Testis (tissue), 3 donors: ENCODE measurements around the gene RBBP6. TPM values are rescaled to one million over a fixed set of nuclear protein-coding genes. Genes with fewer than 3 reads are reported as not detected.

Source experiments
- DNase-seq: peaks from one replicate; pipeline ENCODE4 v3.0.0-alpha.2; 2019
- H3K27ac ChIP-seq, 2 donors: fragments of 200-600 bp; sonication (generic); one replicate each; pipeline ENCODE4 v1.5.1; 2019
- H3K27me3 ChIP-seq: fragments of 200-600 bp; sonication (generic); one replicate; pipeline ENCODE4 v1.5.1; 2019
- H3K36me3 ChIP-seq: fragments of 200-600 bp; sonication (generic); one replicate; pipeline ENCODE4 v1.5.1; 2017; ENCODE audit warnings: low read depth; ENCODE audit errors: missing control alignments
- H3K4me1 ChIP-seq: fragments of 200-600 bp; sonication (generic); one replicate; pipeline ENCODE4 v1.5.1; 2019
- H3K4me3 ChIP-seq, 2 donors: fragments of 200-600 bp; sonication (generic); one replicate each; pipeline ENCODE4 v1.5.1; 2017 to 2019
- H3K9me3 ChIP-seq: fragments of 200-600 bp; sonication (generic); one replicate; pipeline ENCODE4 v1.5.1; 2017
- CTCF ChIP-seq, 3 experiments: fragments of 450-650 bp in 2 of 3; fragments of 200-600 bp in 1 of 3; sonication (generic) in 1 of 3; IDR thresholded peaks; one replicate each; pipeline ENCODE4 v1.5.1; 2016 to 2019; ENCODE audit warnings: antibody characterized with exemption in 3 of 3, mild to moderate bottlenecking in 2 of 3, moderate library complexity in 1 of 3
- POLR2A ChIP-seq: fragments of 450-650 bp; IDR thresholded peaks from one replicate; pipeline ENCODE4 v1.6.1; 2017; ENCODE audit warnings: antibody characterized with exemption, mild to moderate bottlenecking, moderate library complexity
- WGBS, 2 donors: methylation state at CpG; one replicate each; pipeline ENCODE4 v1.1.5; 2018; 5-methylcytosine and 5-hydroxymethylcytosine counted together
- intact Hi-C: fragments of 100-400 bp; cut with DNase I; formaldehyde crosslinking; loops from one replicate; pipeline ENCODE4 v1.15.1; 2023; ENCODE audit warnings: low total_unique reads
- polyA plus RNA-seq: library from polyadenylated mRNA; stranded (reverse); fragments of 350-450 nt; fragmentation: Illumina TruSeq; extraction: RNeasy Lipid Tissue Mini Kit (QIAGEN cat#74804); gene quantifications from one replicate; pipeline ENCODE4 v1.2.3, GENCODE V29; 2014; ENCODE audit warnings: low read depth, low replicate concordance; ENCODE audit not compliant: insufficient read depth
- total RNA-seq, 2 donors: library from RNA; depleted of rRNA; stranded (reverse); fragments of >200 nt; gene quantifications; one replicate each; pipeline ENCODE4 v1.2.3, GENCODE V29; 2016

RBBP6 gene
- total and polyA plus RNA-seq, 3 donors from 2014 or later: 43.3 to 126 (median 112) TPM

DNA sequence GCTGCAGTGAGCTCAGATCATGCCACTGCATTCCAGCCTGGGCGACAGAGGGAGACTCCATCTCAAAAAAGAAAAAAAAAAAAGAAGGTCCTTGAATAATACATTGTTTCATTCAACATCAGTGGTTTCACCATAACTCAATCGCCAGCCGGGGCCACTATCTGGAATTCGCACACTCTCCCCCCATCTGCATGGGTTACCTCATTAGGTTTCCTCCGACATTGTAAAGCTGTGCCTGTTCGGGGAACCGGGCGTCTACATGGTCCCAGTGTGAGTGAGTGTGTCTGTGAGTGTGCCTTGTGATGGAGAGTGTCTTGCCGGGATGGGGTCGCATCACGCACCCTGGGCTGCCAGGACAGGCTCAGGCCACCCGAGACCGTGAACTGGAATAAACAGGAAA is 16.6 kb upstream of the RBBP6 start:
- 70 to 71% methylated on average over 13 of the region's 13 CpGs for WGBS, 2 donors
- peak; percentile 69 for DNase-seq
- H3K36me3 ChIP-seq: no peaks in the 10 kb centered on the region
- H3K9me3 ChIP-seq: no peaks in the 10 kb centered on the region
- no peaks in the 10 kb centered on the region for H3K27me3 ChIP-seq
- H3K4me3 ChIP-seq: no peak overlapping the region
- no peak overlapping the region for H3K27ac ChIP-seq
- intact Hi-C loops: no loop called here
- TF ChIP-seq POLR2A: no peak
- TF ChIP-seq CTCF (IDR thresholded peaks at IDR 0.05): no peak
- H3K4me1 ChIP-seq: peaks cover 23% of the 10 kb centered on the region

- H3K4me3 ChIP-seq: no peak overlapping the region
- no peaks in the 10 kb centered on the region for H3K27me3 ChIP-seq
- 51 to 55% methylated on average over 7 to 8 of the region's 8 CpGs for WGBS, 2 donors
- H3K4me1 ChIP-seq: peaks cover 23% of the 10 kb centered on the region
- DNase-seq: peak; percentile 48
- intact Hi-C loops: no loop called here
- no peaks in the 10 kb centered on the region for H3K36me3 ChIP-seq
- H3K9me3 ChIP-seq: no peaks in the 10 kb centered on the region
- no peak overlapping the region for H3K27ac ChIP-seq
- no peak for TF ChIP-seq CTCF (IDR thresholded peaks at IDR 0.05)
- no peak for TF ChIP-seq POLR2A
These were observed 15.8 kb upstream of the RBBP6 start for GRCh38 chr16:24523569-24523968.

DNA sequence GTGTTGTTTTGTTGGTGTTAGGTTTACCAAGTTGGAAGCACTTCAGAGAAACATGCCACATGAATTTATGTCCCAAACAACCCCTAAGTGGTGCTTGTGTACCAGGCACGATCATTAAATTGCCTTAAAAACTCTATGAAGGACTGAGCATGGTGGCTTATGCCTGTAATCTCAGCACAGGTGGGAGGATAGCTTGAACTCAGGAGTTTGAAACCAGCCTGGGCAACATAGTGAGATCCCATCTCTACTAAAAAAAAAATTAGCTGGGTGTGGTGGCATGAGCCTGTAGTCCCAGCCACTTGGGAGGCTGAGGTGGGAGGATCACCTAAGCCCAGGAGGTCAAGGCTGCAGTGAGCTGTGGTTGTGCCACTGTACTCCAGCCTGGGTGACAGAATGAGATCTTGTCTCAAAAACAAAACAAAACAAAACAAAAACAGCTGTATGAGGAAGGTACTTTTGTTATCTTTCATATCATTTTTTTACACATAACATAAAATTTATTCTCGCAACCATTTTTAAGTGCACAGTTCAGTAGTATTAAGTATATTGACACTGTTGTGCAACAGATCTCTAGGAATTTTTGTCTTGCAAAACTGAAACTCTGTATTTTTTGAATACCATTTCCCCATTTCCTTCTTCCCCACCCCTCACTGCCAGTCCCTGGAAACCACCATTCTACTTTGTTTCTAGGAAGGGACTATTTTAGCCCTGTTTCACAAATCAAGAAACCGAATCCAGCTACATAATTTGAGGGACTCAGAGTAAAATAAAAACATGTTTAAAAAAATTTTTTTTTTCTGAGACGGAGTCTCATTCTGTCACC is 14.3 kb upstream of the RBBP6 start:
- no peaks in the 10 kb centered on the region for H3K27me3 ChIP-seq
- intact Hi-C loops: no loop called here
- no peaks in the 10 kb centered on the region for H3K9me3 ChIP-seq
- peaks cover 23% of the 10 kb centered on the region for H3K4me1 ChIP-seq
- no peak overlapping the region for H3K27ac ChIP-seq
- H3K36me3 ChIP-seq: no peaks in the 10 kb centered on the region
- no peak overlapping the region for H3K4me3 ChIP-seq
- TF ChIP-seq CTCF (IDR thresholded peaks at IDR 0.05) (no peak), POLR2A (no peak)
- no peak for DNase-seq
- WGBS, 2 donors: 67 to 85% methylated on average over 4 of the region's 4 CpGs

DNA sequence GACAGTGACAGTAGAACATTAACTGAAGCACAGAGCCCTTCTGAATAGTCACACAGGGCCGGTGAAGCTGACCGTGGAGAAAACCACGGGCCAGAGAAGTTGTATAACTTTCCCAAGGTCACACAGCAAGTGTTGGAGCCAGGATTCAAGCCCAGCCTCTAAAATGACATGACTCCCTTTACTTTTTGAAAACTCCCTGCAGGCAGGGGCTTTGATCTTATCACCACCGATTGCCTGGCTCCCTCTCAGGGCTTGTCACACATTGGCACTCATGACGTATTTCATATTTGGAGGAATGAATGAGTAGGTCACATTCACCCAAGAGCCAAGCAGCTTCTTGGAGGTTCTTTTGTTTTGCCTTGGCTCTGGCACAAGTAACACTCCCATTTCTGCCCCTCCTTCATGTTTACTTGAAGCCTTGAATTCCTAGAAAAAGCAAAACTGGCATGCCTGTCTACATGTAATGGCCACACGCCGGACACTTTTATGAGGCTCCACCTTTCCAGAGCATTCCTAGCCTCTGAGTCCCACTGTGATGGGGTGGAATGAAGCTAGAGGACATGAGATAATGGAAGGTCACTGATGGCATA is 13.3 kb upstream of the RBBP6 start:
- H3K4me3 ChIP-seq: no peak overlapping the region
- no peak overlapping the region for H3K27ac ChIP-seq
- no peaks in the 10 kb centered on the region for H3K36me3 ChIP-seq
- no peaks in the 10 kb centered on the region for H3K27me3 ChIP-seq
- 30 to 37% methylated on average over 7 of the region's 7 CpGs for WGBS, 2 donors
- TF ChIP-seq POLR2A (no peak), CTCF (IDR thresholded peaks at IDR 0.05) (no peak)
- peak; percentile 56 for DNase-seq
- intact Hi-C loops: no loop called here
- no peaks in the 10 kb centered on the region for H3K9me3 ChIP-seq
- peaks cover 23% of the 10 kb centered on the region for H3K4me1 ChIP-seq
